Brain microvascular endothelial cell (primary cell): ENCODE measurements around the gene PHF2.

Experiments used
- DNase-seq: peaks from one replicate; pipeline ENCODE4 v3.0.0-alpha.2; 2020
- H3K27ac ChIP-seq: fragments of 250-450 bp; sonication (Bioruptor Pico); 2 replicates; pipeline ENCODE4 v1.5.1; 2020; ENCODE audit warnings: mild to moderate bottlenecking, moderate library complexity
- H3K27me3 ChIP-seq: fragments of 250-450 bp; sonication (Bioruptor Pico); replicated peaks from 2 replicates; pipeline ENCODE4 v1.5.1; 2020; ENCODE audit warnings: mild to moderate bottlenecking
- H3K36me3 ChIP-seq: fragments of 250-450 bp; sonication (Bioruptor Pico); replicated peaks from 2 replicates; pipeline ENCODE4 v1.5.1; 2020; ENCODE audit warnings: mild to moderate bottlenecking
- H3K4me3 ChIP-seq: 2 replicates; pipeline ENCODE4 v1.5.1; 2011; ENCODE audit warnings: low read depth, mild to moderate bottlenecking, control low read depth, low read length, moderate library complexity
- CTCF ChIP-seq: IDR thresholded peaks from 2 replicates; pipeline ENCODE4 v1.5.1; 2011; ENCODE audit warnings: low read depth, mild to moderate bottlenecking, moderate library complexity, low read length, control low read depth, inconsistent platforms; ENCODE audit errors: missing control alignments
- in situ Hi-C: cut with HindIII; loops from 2 replicates; pipeline ENCODE4 v1.10.0; 2017; ENCODE audit warnings: low sequenced_read_pairs, low pct_ligation_motif_present

PHF2 gene

GRCh38 chr9:93552923-93553322, 23.5 kb upstream of the PHF2 start:
- Histone ChIP-seq H3K27ac (no peak overlapping the region), H3K36me3 (peaks cover 43% of the 10 kb centered on the region), H3K4me3 (no peak overlapping the region), H3K27me3 (no peaks in the 10 kb centered on the region)
- in situ Hi-C loops: no loop called here
- no peak for DNase-seq
- TF ChIP-seq CTCF: no peak

GRCh38 chr9:93555370-93555769, 21.0 kb upstream of the PHF2 start:
- in situ Hi-C loops: no loop called here
- no peak for DNase-seq
- Histone ChIP-seq H3K36me3 (peaks cover 59% of the 10 kb centered on the region), H3K27ac (no peak overlapping the region), H3K4me3 (no peak overlapping the region), H3K27me3 (no peaks in the 10 kb centered on the region)
- TF ChIP-seq CTCF: no peak

- Histone ChIP-seq H3K36me3 (peaks cover 57% of the 10 kb centered on the region), H3K27me3 (no peaks in the 10 kb centered on the region), H3K27ac (no peak overlapping the region), H3K4me3 (no peak overlapping the region)
- in situ Hi-C loops: no loop called here
- TF ChIP-seq CTCF: no peak
- DNase-seq: no peak
Observed at GRCh38 chr9:93557366-93558137, 18.8 kb upstream of the PHF2 start.

- no peak overlapping the region for H3K4me3 ChIP-seq
- H3K36me3 ChIP-seq: peaks cover 61% of the 10 kb centered on the region
- H3K27me3 ChIP-seq: no peaks in the 10 kb centered on the region
- TF ChIP-seq CTCF: no peak
- H3K27ac ChIP-seq: no peak overlapping the region
- in situ Hi-C loops: no loop called here
- DNase-seq: no peak
Observed at GRCh38 chr9:93558503-93558902, 17.9 kb upstream of the PHF2 start.

- no peak for TF ChIP-seq CTCF
- H3K27ac ChIP-seq: no peak overlapping the region
- in situ Hi-C loops: no loop called here
- H3K27me3 ChIP-seq: no peaks in the 10 kb centered on the region
- DNase-seq: no peak
- H3K36me3 ChIP-seq: peaks cover 61% of the 10 kb centered on the region
- no peak overlapping the region for H3K4me3 ChIP-seq
Observed at GRCh38 chr9:93560991-93561390, 15.4 kb upstream of the PHF2 start.

- no peaks in the 10 kb centered on the region for H3K27me3 ChIP-seq
- peaks cover 54% of the 10 kb centered on the region for H3K36me3 ChIP-seq
- no peak overlapping the region for H3K27ac ChIP-seq
- H3K4me3 ChIP-seq: no peak overlapping the region
- TF ChIP-seq CTCF: no peak
- in situ Hi-C loops: no loop called here
- DNase-seq: no peak
Observed at GRCh38 chr9:93562157-93562556, 14.2 kb upstream of the PHF2 start.
